ENCODE measurements around the gene NFIB. TPM values are rescaled to one million over a fixed set of nuclear protein-coding genes. Genes with fewer than 3 reads are reported as not detected.

NFIB gene
- total and polyA plus RNA-seq, 2 donors (not counting 3 experiments of a cell fraction or from before 2014, with no cell fraction given): 26.4 to 174 TPM

- Histone ChIP-seq H3K9ac (replicated peaks; ENCODE audit: extremely low read depth, insufficient read depth, low read length) (no peak overlapping the region), H3K9me1 (replicated peaks; ENCODE audit: control insufficient read depth, extremely low read depth, insufficient read depth, low read length) (no peaks in the 10 kb centered on the region), H3K79me2 (ENCODE audit: control insufficient read depth, insufficient read depth, low read length) (no peaks in the 10 kb centered on the region), H3K27me3 (ENCODE audit: control insufficient read depth in 2 of 2, insufficient read depth in 2 of 2, low read length in 2 of 2) (no peaks in the 10 kb centered on the region), H4K20me1 (replicated peaks; ENCODE audit: control insufficient read depth, extremely low read depth, insufficient read depth, low read length) (no peaks in the 10 kb centered on the region), H3K27ac (ENCODE audit: insufficient read depth, low read depth, low read length) (no peak overlapping the region), H3K4me2 (ENCODE audit: insufficient read depth, low read length) (no peak overlapping the region), H3K9me3 (replicated peaks; ENCODE audit: control insufficient read depth, insufficient read depth, low read length) (no peaks in the 10 kb centered on the region), H2AFZ (ENCODE audit: low read depth, low read length) (no peak overlapping the region), H3K4me3 (replicated peaks in 1 of 3; ENCODE audit: insufficient read depth in 1 of 3, low read depth in 1 of 3, low read length in 3 of 3) (no peak overlapping the region), H3K4me1 (ENCODE audit: control insufficient read depth, extremely low read depth, insufficient read depth, low read length) (no peaks in the 10 kb centered on the region), H3K36me3 (ENCODE audit: control insufficient read depth in 2 of 2, extremely low read depth in 1 of 2, insufficient read depth in 2 of 2, low read length in 2 of 2) (peaks cover 0 to 8% of the 10 kb centered on the region in 2 experiments)
- CTCF ChIA-PET: interaction anchor here (0.5 kb wide), 1 partner anchor 401 kb away, joined by 4 read pairs; no protein-coding TSS in a partner anchor
- no peak for FAIRE-seq
- TF ChIP-seq POLR2AphosphoS5 (IDR thresholded peaks at IDR 0.05; ENCODE audit: insufficient read depth, low read depth, low read length): no peak
- no peak for TF ChIP-seq FOS (IDR thresholded peaks at IDR 0.05; ENCODE audit: borderline replicate concordance, insufficient read depth, low read length)
- TF ChIP-seq MAX (IDR thresholded peaks at IDR 0.05; ENCODE audit: insufficient read depth, insufficient read length): no peak
- TF ChIP-seq CTCF (IDR thresholded peaks at IDR 0.05; ENCODE audit: extremely low read depth in 1 of 2, insufficient read depth in 1 of 2, low read depth in 1 of 2, low read length in 2 of 2): no peak
- TF ChIP-seq EZH2 (IDR thresholded peaks at IDR 0.05; ENCODE audit: borderline replicate concordance, low read depth, low read length, severe bottlenecking): no peak
- TF ChIP-seq MYC (IDR thresholded peaks at IDR 0.05; ENCODE audit: low read depth, low read length): no peak
- TF ChIP-seq GATA2 (IDR thresholded peaks at IDR 0.05; ENCODE audit: insufficient read depth, insufficient read length, low read depth, low read length): no peak
- no peak for DNase-seq (ENCODE audit: low read depth, low spot score)
- dilution Hi-C loops (cut with MboI; ENCODE audit: extremely low pct_ligation_motif_present, low sequenced_read_pairs): no loop called here
- intact Hi-C loops (cut with micrococcal nuclease): no loop called here
- BruUV-seq (replicated peaks): no TSS peak
- POLR2A ChIA-PET: no interaction called here
Observed at GRCh38 chr9:14136646-14137370, 177.1 kb downstream of the NFIB start.

Data from endothelial cell of umbilical vein (primary cell).